ENCODE measurements around the gene TRIP4. TPM values are rescaled to one million over a fixed set of nuclear protein-coding genes. Genes with fewer than 3 reads are reported as not detected.

Gene TRIP4
- total and polyA plus RNA-seq, 2 of the 8 experiments (the other 6 are each of a cell fraction or from before 2014, with no cell fraction given): 6.2 to 18.9 TPM

DNA sequence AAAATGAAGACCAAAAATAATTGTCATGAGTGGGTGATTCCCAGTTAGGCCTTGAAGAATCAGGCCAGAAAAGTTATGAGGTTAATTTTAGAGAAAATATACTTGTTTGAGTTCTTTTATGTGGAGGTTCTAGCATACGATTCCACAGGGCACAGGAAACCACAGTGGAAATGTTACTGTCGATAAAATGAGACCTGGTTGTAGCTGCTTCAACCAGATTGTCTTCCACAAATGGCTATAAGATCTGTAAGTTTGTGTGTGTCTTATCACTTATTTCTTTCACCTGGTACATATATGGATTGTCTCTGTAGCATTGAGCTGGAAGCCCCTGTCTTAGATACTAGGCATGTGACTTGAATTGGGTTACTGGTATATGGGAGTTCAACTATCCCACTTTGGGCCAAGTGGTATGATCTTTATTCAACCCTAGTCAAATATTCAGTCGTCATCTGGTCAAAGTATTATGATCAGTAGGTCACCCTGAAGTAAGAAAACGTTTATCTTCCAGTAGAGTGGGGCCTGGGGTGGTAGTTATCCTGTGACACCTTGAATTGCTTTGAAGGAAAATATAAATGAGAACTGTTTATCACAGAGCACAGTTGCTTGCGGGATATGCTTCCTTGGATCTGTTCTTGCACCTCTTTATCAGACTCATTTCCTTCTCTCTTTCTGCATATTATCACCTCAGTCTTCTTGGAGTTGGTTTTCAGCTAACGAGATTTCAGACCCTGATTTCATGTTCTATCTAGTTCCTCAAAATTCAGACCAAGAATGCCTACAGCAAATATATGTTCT is 51.2 kb downstream of the TRIP4 start:
- Histone ChIP-seq H3K27me3 (replicated peaks in 1 of 4; ENCODE audit: control insufficient read depth in 3 of 4, extremely low read depth in 1 of 4, insufficient read depth in 3 of 4, low read length in 3 of 4) (no peaks in the 10 kb centered on the region), H3K9ac (replicated peaks in 1 of 4; ENCODE audit: extremely low read depth in 1 of 4, low read depth in 3 of 4, low read length in 3 of 4) (no peak overlapping the region), H2BK5ac (ENCODE audit: low read depth, low read length) (no peak overlapping the region), H2BK120ac (replicated peaks; ENCODE audit: low read depth, low read length) (no peak overlapping the region), H3K9me3 (ENCODE audit: insufficient read depth in 2 of 2, low read depth in 1 of 2, low read length in 1 of 2) (no peaks in the 10 kb centered on the region), H2BK15ac (ENCODE audit: low read length) (no peak overlapping the region), H3K27ac (ENCODE audit: low read depth, low read length) (no peak overlapping the region), H3K4me3 (ENCODE audit: extremely low read depth in 1 of 4, insufficient read depth in 2 of 4, low read depth in 3 of 4, low read length in 4 of 4) (no peak overlapping the region), H3K4ac (replicated peaks; ENCODE audit: insufficient read length, low read depth, low read length) (no peak overlapping the region), H2BK12ac (ENCODE audit: low read depth, low read length) (no peak overlapping the region), H3K79me2 (ENCODE audit: control insufficient read depth in 1 of 2, insufficient read depth in 2 of 2, low read length in 2 of 2) (no peaks in the 10 kb centered on the region), H3K79me1 (ENCODE audit: low read depth, low read length) (no peaks in the 10 kb centered on the region), H2AFZ (ENCODE audit: low read length) (no peak overlapping the region), H2BK20ac (ENCODE audit: low read length) (no peak overlapping the region), H2AK5ac (ENCODE audit: low read depth, low read length) (no peak overlapping the region), H3K23me2 (ENCODE audit: low read depth, low read length) (no peaks in the 10 kb centered on the region), H3K4me1 (replicated peaks in 1 of 4; ENCODE audit: control insufficient read depth in 3 of 4, insufficient read depth in 4 of 4, low read length in 3 of 4) (no peaks in the 10 kb centered on the region), H4K8ac (ENCODE audit: extremely low read depth, insufficient read depth, low read length) (no peak overlapping the region), H3K56ac (replicated peaks; ENCODE audit: insufficient read length, low read depth, low read length) (no peak overlapping the region), H3K4me2 (ENCODE audit: insufficient read depth in 1 of 2, low read depth in 2 of 2, low read length in 2 of 2) (no peak overlapping the region), H3K23ac (ENCODE audit: insufficient read length) (no peak overlapping the region), H4K5ac (ENCODE audit: insufficient read length, low read depth, low read length) (no peak overlapping the region), H3K18ac (ENCODE audit: extremely low read depth, low read length) (no peak overlapping the region), H3K36me3 (ENCODE audit: control insufficient read depth in 2 of 4, insufficient read depth in 4 of 4, low read length in 3 of 4) (no peaks in the 10 kb centered on the region), H4K20me1 (replicated peaks in 1 of 2; ENCODE audit: control insufficient read depth in 1 of 2, insufficient read depth in 2 of 2, low read length in 2 of 2) (no peaks in the 10 kb centered on the region), H3K14ac (ENCODE audit: insufficient read length) (no peak overlapping the region), H4K91ac (replicated peaks; ENCODE audit: insufficient read length, low read length) (no peak overlapping the region)
- DNase-seq (ENCODE audit: low read depth in 1 of 2, low spot score in 2 of 2) (no peak), FAIRE-seq (no peak)
- 88% methylated on average over 6 of the region's 6 CpGs; no CpG with 5 or more reads in 1 of the 2 experiments for WGBS, 2 experiments (ENCODE audit: extremely low coverage in 1 of 2, insufficient coverage in 1 of 2, insufficient read length in 1 of 2, insufficient replicate concordance in 2 of 2, low coverage in 1 of 2, low lambda C conversion rate in 2 of 2, missing lambda C conversion rate in 1 of 2)
- POLR2A ChIA-PET (ENCODE audit: partially characterized antibody): no interaction called here
- CTCF ChIA-PET (ENCODE audit: partially characterized antibody): interaction anchor here (0.6 to 0.9 kb wide), 2 partner anchors 9 to 213 kb away, joined by 3 read pairs; no protein-coding TSS in a partner anchor
- TF ChIP-seq EP300 (IDR thresholded peaks at IDR 0.05; ENCODE audit: borderline replicate concordance in 1 of 2, low read depth in 2 of 2, low read length in 2 of 2) (no peak), TCF12 (IDR thresholded peaks at IDR 0.05; ENCODE audit: low read depth, low read length) (no peak), TAF1 (IDR thresholded peaks at IDR 0.05; ENCODE audit: low read depth, low read length) (no peak)
